HCT116 (cell line): Measurements from ENCODE around the gene LIMK2. TPM values are rescaled to one million over a fixed set of nuclear protein-coding genes. Genes with fewer than 3 reads are reported as not detected.

ENCODE experiments used
- ATAC-seq: fragments of 200-7000 bp; cut with Tn5 transposase; 2 replicates; pipeline ENCODE4 v1.9.1; 2020; ENCODE audit warnings: mild to moderate bottlenecking, moderate library complexity
- BruUV-seq: library from RNA; stranded (reverse); fragments of 400-500 nt; replicated peaks from 2 replicates; lab custom pipeline; 2021; lab: Mats Ljungman, UMichigan
- CTCF ChIA-PET: fragments of 300-600 bp; sonication (Branson Sonifier 250); formaldehyde crosslinking; loops from one replicate; lab custom pipeline; 2021; ENCODE audit warnings: antibody characterized with exemption; lab: Charles Lee
- POLR2A ChIA-PET: fragments of 300-600, 350-600 bp; sonication (Branson Sonifier 250); formaldehyde crosslinking; loops from one replicate; lab custom pipeline; 2021; ENCODE audit warnings: antibody characterized with exemption; lab: Charles Lee
- RAD21 ChIA-PET, 2 experiments: fragments of 300-600 bp; sonication (Branson Sonifier 250); formaldehyde crosslinking; loops; one replicate each; lab custom pipeline; 2023; ENCODE audit warnings: low total read pairs in 2 of 2; ENCODE audit not compliant: uncharacterized antibody in 2 of 2, unreplicated experiment in 2 of 2, low non-redundant PET in 1 of 2; lab: Charles Lee
- DNase-seq: peaks from one replicate; pipeline ENCODE4 v3.0.0-alpha.2; 2010; ENCODE audit warnings: low read depth, low spot score
- H2AFZ ChIP-seq: fragments of 200-600 bp; shearing (Covaris generic), sonication (generic); 2 replicates; pipeline ENCODE4 v1.6.1; 2017; ENCODE audit warnings: low read depth, mixed run types, mixed read lengths, antibody characterized with exemption, low read length; ENCODE audit not compliant: poor library complexity, severe bottlenecking
- H3K27ac ChIP-seq: 2 replicates; pipeline ENCODE4 v1.5.1; 2012; ENCODE audit warnings: low read depth, low read length
- H3K27me3 ChIP-seq: fragments of 200-600 bp; sonication (generic); 2 replicates; pipeline ENCODE4 v1.6.1; 2016; ENCODE audit warnings: mixed run types, low read length, mixed read lengths; ENCODE audit not compliant: insufficient read depth
- H3K36me3 ChIP-seq, 2 experiments: fragments of 200-500 bp in 1 of 2; fragments of 200-600 bp in 1 of 2; sonication (Bioruptor generic) in 1 of 2; sonication (generic) in 1 of 2; 2 replicates each; pipeline versions ENCODE4 v1.5.1 to v1.6.1; 2014 to 2016; ENCODE audit warnings: low read length in 2 of 2, inconsistent platforms in 1 of 2, mixed read lengths in 1 of 2, mixed run types in 1 of 2; ENCODE audit not compliant: insufficient read depth in 2 of 2, control insufficient read depth in 1 of 2
- H3K4me1 ChIP-seq, 2 experiments: fragments of 200-600 bp in 1 of 2; sonication (generic) in 1 of 2; 2 replicates each; pipeline versions ENCODE4 v1.5.1 to v1.6.1; 2012 to 2017; ENCODE audit warnings: low read length in 2 of 2, inconsistent platforms in 1 of 2, mild to moderate bottlenecking in 1 of 2, mixed read lengths in 1 of 2, mixed run types in 1 of 2, moderate library complexity in 1 of 2; ENCODE audit not compliant: insufficient read depth in 2 of 2, control insufficient read depth in 1 of 2
- H3K4me2 ChIP-seq: fragments of 200-600 bp; sonication (generic); 2 replicates; pipeline ENCODE4 v1.6.1; 2017; ENCODE audit warnings: mixed run types, low read length, mixed read lengths
- H3K4me3 ChIP-seq, 2 experiments: fragments of 200-600 bp in 1 of 2; sonication (generic) in 1 of 2; replicated peaks in 1 of 2; 2 replicates each; pipeline ENCODE4 v1.5.1; 2011 to 2016; ENCODE audit warnings: low read length in 2 of 2, control low read depth in 1 of 2, low read depth in 1 of 2, mild to moderate bottlenecking in 1 of 2, mixed read lengths in 1 of 2, mixed run types in 1 of 2
- H3K79me2 ChIP-seq: fragments of 200-600 bp; sonication (generic); 2 replicates; pipeline ENCODE4 v1.6.1; 2017; ENCODE audit warnings: mild to moderate bottlenecking, mixed run types, low read length, moderate library complexity, mixed read lengths; ENCODE audit not compliant: insufficient read depth
- H3K9ac ChIP-seq: fragments of 200-600 bp; sonication (generic); 2 replicates; pipeline ENCODE4 v1.6.1; 2016; ENCODE audit warnings: low read length, mixed read lengths
- H3K9me2 ChIP-seq: fragments of 200-600 bp; sonication (generic), shearing (Covaris generic); 2 replicates; pipeline ENCODE4 v1.6.1; 2017; ENCODE audit warnings: mixed run types, mild to moderate bottlenecking, moderate library complexity; ENCODE audit not compliant: insufficient read depth
- H3K9me3 ChIP-seq, 2 experiments: fragments of 200-500 bp in 1 of 2; fragments of 200-600 bp in 1 of 2; sonication (Bioruptor generic) in 1 of 2; sonication (generic) in 1 of 2; 2 replicates each; pipeline ENCODE4 v1.6.1; 2014 to 2017; ENCODE audit warnings: low read length in 2 of 2, mixed read lengths in 2 of 2, inconsistent platforms in 1 of 2, low read depth in 1 of 2, mild to moderate bottlenecking in 1 of 2, mixed run types in 1 of 2, moderate library complexity in 1 of 2; ENCODE audit not compliant: control insufficient read depth in 1 of 2, insufficient read depth in 1 of 2
- H4K20me1 ChIP-seq: fragments of 200-600 bp; sonication (generic), shearing (Covaris generic); 2 replicates; pipeline ENCODE4 v1.6.1; 2017; ENCODE audit warnings: mixed run types, mild to moderate bottlenecking, moderate library complexity; ENCODE audit not compliant: insufficient read depth
- CEBPB ChIP-seq: IDR thresholded peaks from 2 replicates; pipeline ENCODE4 v1.6.1; 2012; ENCODE audit warnings: low read depth
- EGR1 ChIP-seq: IDR thresholded peaks from 2 replicates; pipeline ENCODE4 v1.6.1; 2012; ENCODE audit warnings: low read depth
- ELF1 ChIP-seq: IDR thresholded peaks from 2 replicates; pipeline ENCODE4 v1.6.1; 2012; ENCODE audit warnings: low read depth, borderline replicate concordance
- EZH2 ChIP-seq: fragments of 200-600 bp; sonication (generic); IDR thresholded peaks from 2 replicates; pipeline ENCODE4 v1.6.1; 2017; ENCODE audit warnings: antibody characterized with exemption, mixed run types
- EZH2phosphoT487 ChIP-seq: fragments of 200-600 bp; IDR thresholded peaks from 2 replicates; pipeline ENCODE4 v1.6.1; 2018; ENCODE audit warnings: antibody characterized with exemption, borderline replicate concordance
- FOSL1 ChIP-seq: IDR thresholded peaks from 2 replicates; pipeline ENCODE4 v1.6.1; 2012; ENCODE audit warnings: low read depth
- MAX ChIP-seq: IDR thresholded peaks from 2 replicates; pipeline ENCODE4 v1.6.1; 2012
- POLR2A ChIP-seq: IDR thresholded peaks from 2 replicates; pipeline ENCODE4 v1.7.0; 2011; ENCODE audit warnings: borderline replicate concordance; ENCODE audit not compliant: insufficient read depth, insufficient read length; ENCODE audit errors: extremely low read depth
- POLR2AphosphoS5 ChIP-seq: IDR thresholded peaks from 2 replicates; pipeline ENCODE4 v1.6.1; 2011; ENCODE audit warnings: mild to moderate bottlenecking, low read depth, low read length, moderate library complexity
- REST ChIP-seq: IDR thresholded peaks from 2 replicates; pipeline ENCODE4 v1.6.1; 2012; ENCODE audit warnings: low read depth
- SIN3A ChIP-seq: IDR thresholded peaks from 2 replicates; pipeline ENCODE4 v1.6.1; 2012; ENCODE audit warnings: low read depth
- SP1 ChIP-seq: IDR thresholded peaks from 2 replicates; pipeline ENCODE4 v1.6.1; 2012; ENCODE audit warnings: low read depth
- SRF ChIP-seq: IDR thresholded peaks from 2 replicates; pipeline ENCODE4 v1.6.1; 2012; ENCODE audit warnings: low read depth
- TCF7L2 ChIP-seq: IDR thresholded peaks from 2 replicates; pipeline ENCODE4 v1.7.0; 2011; ENCODE audit warnings: borderline replicate concordance, inconsistent platforms; ENCODE audit not compliant: insufficient read depth, insufficient read length; ENCODE audit errors: extremely low read depth
- YY1 ChIP-seq: IDR thresholded peaks from 2 replicates; pipeline ENCODE4 v1.6.1; 2011; ENCODE audit warnings: low read length, low read depth, moderate library complexity, mild to moderate bottlenecking; ENCODE audit not compliant: insufficient replicate concordance; ENCODE audit errors: extremely low read depth
- ZBTB33 ChIP-seq: IDR thresholded peaks from 2 replicates; pipeline ENCODE4 v1.6.1; 2011; ENCODE audit warnings: mild to moderate bottlenecking, low read length, moderate library complexity; ENCODE audit not compliant: insufficient replicate concordance; ENCODE audit errors: extremely low read depth
- ZFX ChIP-seq: fragments of 450-650 bp; IDR thresholded peaks from 2 replicates; pipeline ENCODE4 v1.6.1; 2017
- ZNF274 ChIP-seq: fragments of 200-500 bp; sonication (Bioruptor generic); IDR thresholded peaks from 2 replicates; pipeline ENCODE4 v1.6.1; 2014; ENCODE audit warnings: mild to moderate bottlenecking, low read depth, low read length, inconsistent platforms
- intact Hi-C: fragments of 100-400 bp; cut with micrococcal nuclease; formaldehyde crosslinking; loops from 2 replicates; pipeline ENCODE4 v1.10.0; 2022
- total RNA-seq: library from RNA; stranded (reverse); gene quantifications from one replicate; pipeline ENCODE4 v1.2.1, GENCODE V29; 2021; ENCODE audit not compliant: unreplicated experiment
- TF ChIP-seq, protein P1 (sequence below): IDR thresholded peaks from 2 replicates; pipeline ENCODE4 v1.6.1; 2012

The LIMK2 gene
- total RNA-seq, 1 experiment from 2014 or later, result 21.9 TPM

- Histone ChIP-seq H3K79me2 (0 out of 2 replicates have a peak, but pooled peaks cover 8% of the 10 kb centered on the region), H3K4me3 (no peak overlapping the region), H2AFZ (no peak overlapping the region), H4K20me1 (no peaks in the 10 kb centered on the region), H3K9ac (no peak overlapping the region), H3K4me1 (peaks cover 9% of the 10 kb centered on the region in 2 experiments), H3K4me2 (no peak overlapping the region), H3K9me2 (no peaks in the 10 kb centered on the region), H3K27me3 (no peaks in the 10 kb centered on the region), H3K36me3 (no peaks in the 10 kb centered on the region), H3K9me3 (no peaks in the 10 kb centered on the region), H3K27ac (no peak overlapping the region)
- no peak for ATAC-seq
- intact Hi-C loops, result no loop called here
- no TSS peak for BruUV-seq
- no peak for TF ChIP-seq MAX
- TF ChIP-seq ZBTB33, result no peak
- TF ChIP-seq FOSL1, result no peak
- TF ChIP-seq POLR2A, result no peak
- TF ChIP-seq, protein P1, sequence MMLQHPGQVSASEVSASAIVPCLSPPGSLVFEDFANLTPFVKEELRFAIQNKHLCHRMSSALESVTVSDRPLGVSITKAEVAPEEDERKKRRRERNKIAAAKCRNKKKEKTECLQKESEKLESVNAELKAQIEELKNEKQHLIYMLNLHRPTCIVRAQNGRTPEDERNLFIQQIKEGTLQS, result no peak
- TF ChIP-seq SIN3A, result no peak
- TF ChIP-seq ZNF274, result no peak
- no peak for TF ChIP-seq EGR1
- no peak for TF ChIP-seq YY1
- TF ChIP-seq EZH2phosphoT487, result no peak
- no peak for TF ChIP-seq POLR2AphosphoS5
- TF ChIP-seq ZFX, result no peak
- no peak for TF ChIP-seq TCF7L2
- TF ChIP-seq ELF1, result no peak
- no peak for TF ChIP-seq SRF
- TF ChIP-seq REST, result no peak
- no peak for TF ChIP-seq SP1
- TF ChIP-seq EZH2, result no peak
- TF ChIP-seq CEBPB, result no peak
- CTCF ChIA-PET, result no interaction called here
- DNase-seq, result no peak
- POLR2A ChIA-PET, result no interaction called here
- RAD21 ChIA-PET, result no interaction called here
Observed at GRCh38 chr22:31184015-31184414, 28.1 kb upstream of the LIMK2 start.
